SIG-M5 treated with dmso at 0.1 percent for 504 hours (cell line): ENCODE measurements around the gene CCNYL1.
"Not testable (repeated sequence)": the region's sequence is repeated elsewhere in the genome, so short reads cannot be mapped to it uniquely, and the experiment has no call there.

Source experiments
- DNase-seq: peaks from one replicate; lab custom pipeline; 2025; ENCODE audit not compliant: unreplicated experiment; lab: John Stamatoyannopoulos, UW

Gene CCNYL1

GRCh38 chr2:207734264-207734635 lies 22.8 kb downstream of the CCNYL1 start:
- DNase-seq: peak; percentile 49

- DNase-seq: no peak
These were observed 23.4 kb downstream of the CCNYL1 start for GRCh38 chr2:207734636-207735512.

- DNase-seq: not testable (repeated sequence)
These were observed 24.0 kb downstream of the CCNYL1 start for GRCh38 chr2:207735513-207735859.

GRCh38 chr2:207743514-207743913 lies 32.1 kb downstream of the CCNYL1 start:
- no peak for DNase-seq

GRCh38 chr2:207744050-207744449 lies 32.6 kb downstream of the CCNYL1 start:
- DNase-seq: no peak

GRCh38 chr2:207744451-207744850 lies 33.0 kb downstream of the CCNYL1 start:
- DNase-seq: no peak

- peak; percentile 81 for DNase-seq
These were observed 34.7 kb downstream of the CCNYL1 start for GRCh38 chr2:207746131-207746530.

GRCh38 chr2:207747653-207748560 lies 36.5 kb downstream of the CCNYL1 start:
- DNase-seq: no peak

- DNase-seq: no peak
These were observed 37.6 kb downstream of the CCNYL1 start for GRCh38 chr2:207748993-207749392.

- DNase-seq: no peak
These were observed 38.4 kb downstream of the CCNYL1 start for GRCh38 chr2:207749873-207750272.

GRCh38 chr2:207750345-207750744 lies 38.9 kb downstream of the CCNYL1 start:
- no peak for DNase-seq

GRCh38 chr2:207750876-207751275 lies 39.4 kb downstream of the CCNYL1 start:
- no peak for DNase-seq

- not testable (repeated sequence) for DNase-seq
These were observed 42.2 kb downstream of the CCNYL1 start for GRCh38 chr2:207753688-207754087.

GRCh38 chr2:207754498-207755383 lies 43.3 kb downstream of the CCNYL1 start:
- DNase-seq: no peak

GRCh38 chr2:207758025-207758424 lies 46.6 kb downstream of the CCNYL1 start:
- DNase-seq: no peak

- no peak for DNase-seq
These were observed 48.5 kb downstream of the CCNYL1 start for GRCh38 chr2:207759890-207760289.

- DNase-seq: no peak
These were observed 49.0 kb downstream of the CCNYL1 start for GRCh38 chr2:207760453-207760852.

- not testable (repeated sequence) for DNase-seq
These were observed 50.0 kb downstream of the CCNYL1 start for GRCh38 chr2:207761426-207761825.

GRCh38 chr2:207762146-207762545 lies 50.7 kb downstream of the CCNYL1 start:
- DNase-seq: no peak

- no peak for DNase-seq
These were observed 52.0 kb downstream of the CCNYL1 start for GRCh38 chr2:207763303-207763917.
